HepG2 (cell line): ENCODE measurements around the gene ZNF440. TPM values are rescaled to one million over a fixed set of nuclear protein-coding genes. Genes with fewer than 3 reads are reported as not detected.

Experiments used
- AGO1 ChIP-seq: fragments of 200-400 bp; formaldehyde crosslinking; IDR thresholded peaks from 2 replicates; pipeline ENCODE4 v1.6.1; 2017; ENCODE audit warnings: mild to moderate bottlenecking, low read depth, low read length, moderate library complexity; ENCODE audit not compliant: poor library complexity, severe bottlenecking
- BCL6 ChIP-seq: IDR thresholded peaks from 2 replicates; pipeline ENCODE4 v1.6.1; 2016; ENCODE audit warnings: missing genetic modification reagents, missing compliant biosample characterization
- ESRRA ChIP-seq: sonication (generic); formaldehyde crosslinking; IDR thresholded peaks from 2 replicates; pipeline ENCODE4 v1.5.1; 2020; ENCODE audit warnings: mild to moderate bottlenecking, low read depth, missing genetic modification reagents
- GZF1 ChIP-seq: sonication (generic); formaldehyde crosslinking; IDR thresholded peaks from 2 replicates; pipeline ENCODE4 v1.5.1; 2020; ENCODE audit warnings: mild to moderate bottlenecking, missing genetic modification reagents
- KAT8 ChIP-seq: IDR thresholded peaks from 2 replicates; pipeline ENCODE4 v1.6.1; 2016; ENCODE audit warnings: missing genetic modification reagents, missing compliant biosample characterization
- PAXIP1 ChIP-seq: sonication (generic); formaldehyde crosslinking; conservative IDR thresholded peaks from 2 replicates; pipeline ENCODE4 v1.4.0; 2020; ENCODE audit warnings: mild to moderate bottlenecking, missing genetic modification reagents, moderate library complexity
- PREB ChIP-seq: sonication (generic); formaldehyde crosslinking; IDR thresholded peaks from 2 replicates; pipeline ENCODE4 v1.4.0; 2020; ENCODE audit warnings: missing genetic modification reagents
- TFDP2 ChIP-seq: sonication (generic); formaldehyde crosslinking; IDR thresholded peaks from 2 replicates; pipeline ENCODE4 v1.4.0; 2020; ENCODE audit warnings: missing genetic modification reagents
- U2AF2 ChIP-seq: fragments of 200-400 bp; formaldehyde crosslinking; IDR thresholded peaks from 2 replicates; pipeline ENCODE4 v1.6.1; 2017; ENCODE audit warnings: low read depth, mild to moderate bottlenecking, low read length
- ZNF232 ChIP-seq: sonication (generic); formaldehyde crosslinking; IDR thresholded peaks from 2 replicates; pipeline ENCODE4 v1.4.0; 2020; ENCODE audit warnings: missing genetic modification reagents, borderline replicate concordance
- ZNF260 ChIP-seq: sonication (generic); formaldehyde crosslinking; IDR thresholded peaks from 2 replicates; pipeline ENCODE4 v1.4.0; 2020; ENCODE audit warnings: missing genetic modification reagents, low read depth, mild to moderate bottlenecking, borderline replicate concordance
- ZNF44 ChIP-seq: sonication (generic); formaldehyde crosslinking; IDR thresholded peaks from 2 replicates; pipeline ENCODE4 v1.5.1; 2020; ENCODE audit warnings: mild to moderate bottlenecking, missing genetic modification reagents
- ZNF598 ChIP-seq: sonication (generic); formaldehyde crosslinking; IDR thresholded peaks from 2 replicates; pipeline ENCODE4 v1.5.1; 2020; ENCODE audit warnings: mild to moderate bottlenecking, missing genetic modification reagents, borderline replicate concordance
- polyA plus RNA-seq, 8 experiments: library from polyadenylated mRNA; depleted of rRNA in 3 of 8; stranded (reverse) in 7 of 8; unstranded in 1 of 8; fragments of >200 nt; fragmentation: Illumina TruSeq in 4 of 8; extraction: Trizol in 4 of 8; gene quantifications; 2 replicates each; pipeline versions ENCODE4 v1.2.1 to v1.2.3, GENCODE V29; 2011 to 2016; ENCODE audit warnings: low read depth in 4 of 8, missing spikeins in 1 of 8, mixed read lengths in 1 of 8; ENCODE audit not compliant: insufficient read depth in 1 of 8
- total RNA-seq, 5 experiments: library from RNA; depleted of rRNA; stranded (reverse); fragments of >200 nt; fragmentation: Illumina TruSeq; extraction: Trizol; gene quantifications; 2 replicates each; pipeline ENCODE4 v1.2.3, GENCODE V29; 2016; ENCODE audit warnings: low read depth in 1 of 5
- TF ChIP-seq, protein P1 (sequence below): sonication (generic); formaldehyde crosslinking; IDR thresholded peaks from 2 replicates; pipeline ENCODE4 v1.8.1; 2023; ENCODE audit warnings: mild to moderate bottlenecking, missing genetic modification reagents
- TF ChIP-seq, protein P2 (sequence below): sonication (generic); formaldehyde crosslinking; IDR thresholded peaks from 2 replicates; pipeline ENCODE4 v1.8.1; 2023; ENCODE audit warnings: mild to moderate bottlenecking, inconsistent platforms, moderate library complexity, missing genetic modification reagents, borderline replicate concordance
- TF ChIP-seq, protein P3 (sequence below): sonication (generic); formaldehyde crosslinking; IDR thresholded peaks from 2 replicates; pipeline ENCODE4 v1.5.0; 2020; ENCODE audit warnings: mild to moderate bottlenecking, missing genetic modification reagents
- TF ChIP-seq, protein P4 (sequence below): sonication (generic); formaldehyde crosslinking; IDR thresholded peaks from 2 replicates; pipeline ENCODE4 v1.5.0; 2020; ENCODE audit warnings: missing genetic modification reagents

Gene ZNF440
- total and polyA plus RNA-seq, 2 of the 13 experiments (the other 11 are each of a cell fraction or from before 2014, with no cell fraction given) = 2.7 to 12.4 TPM

DNA sequence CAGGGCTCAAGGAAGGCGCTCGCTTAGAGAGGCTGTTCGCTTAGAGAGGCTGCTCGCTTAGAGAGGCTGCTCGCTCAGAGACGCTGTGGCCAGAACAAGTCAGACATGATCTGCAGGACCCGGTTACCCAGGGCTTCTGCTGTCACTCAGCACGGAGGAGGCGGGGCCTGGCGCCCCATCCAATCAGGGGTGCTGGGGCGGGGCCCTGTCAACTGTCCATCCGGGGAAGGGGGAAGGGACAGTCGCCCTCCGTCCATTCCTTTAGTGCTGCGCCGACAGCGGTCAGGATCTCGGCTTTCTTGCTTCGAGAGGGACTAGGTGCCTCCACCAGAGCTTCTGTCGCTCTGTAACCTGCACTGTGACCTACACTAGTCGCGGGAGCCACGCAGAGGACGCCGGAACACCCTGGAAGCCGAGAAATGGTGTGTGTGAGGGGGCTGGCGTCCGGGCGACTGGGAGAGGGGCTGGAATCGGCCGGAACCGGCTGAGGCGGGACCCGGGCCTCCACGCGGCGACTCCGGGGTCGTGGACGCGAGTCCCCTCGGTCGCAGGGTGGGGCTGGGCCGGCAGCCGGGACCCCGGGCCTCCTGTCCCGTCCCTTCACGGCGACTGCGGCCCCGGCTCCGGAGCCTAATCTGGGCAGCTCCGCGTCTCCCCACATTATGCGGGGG, at the start of gene ZNF440 (continued):
- TF ChIP-seq U2AF2 (no peak), AGO1 (no peak), ZNF44 (CRISPR knock-in tag) (peak; percentile 72; the same call in 1 of the 2 replicates), PAXIP1 (CRISPR knock-in tag) (peak; percentile 50; the same call in 1 of the 2 replicates), ZNF598 (CRISPR knock-in tag) (peak; percentile 92), PREB (CRISPR knock-in tag) (no peak), ZNF260 (CRISPR knock-in tag) (no peak), KAT8 (CRISPR knock-in tag) (peak; percentile 90), GZF1 (CRISPR knock-in tag) (0 out of 2 replicates have a peak, but pooled peaks have one; percentile 33), TFDP2 (no peak), ESRRA (CRISPR knock-in tag) (peak; percentile 50; the same call in 1 of the 2 replicates), ZNF232 (no peak; the same call in 1 of the 2 replicates), BCL6 (peak; percentile 49; the same call in 1 of the 2 replicates)
- TF ChIP-seq, protein P1, sequence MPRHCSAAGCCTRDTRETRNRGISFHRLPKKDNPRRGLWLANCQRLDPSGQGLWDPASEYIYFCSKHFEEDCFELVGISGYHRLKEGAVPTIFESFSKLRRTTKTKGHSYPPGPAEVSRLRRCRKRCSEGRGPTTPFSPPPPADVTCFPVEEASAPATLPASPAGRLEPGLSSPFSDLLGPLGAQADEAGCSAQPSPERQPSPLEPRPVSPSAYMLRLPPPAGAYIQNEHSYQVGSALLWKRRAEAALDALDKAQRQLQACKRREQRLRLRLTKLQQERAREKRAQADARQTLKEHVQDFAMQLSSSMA (CRISPR knock-in tag) = no peak
- TF ChIP-seq, protein P2, sequence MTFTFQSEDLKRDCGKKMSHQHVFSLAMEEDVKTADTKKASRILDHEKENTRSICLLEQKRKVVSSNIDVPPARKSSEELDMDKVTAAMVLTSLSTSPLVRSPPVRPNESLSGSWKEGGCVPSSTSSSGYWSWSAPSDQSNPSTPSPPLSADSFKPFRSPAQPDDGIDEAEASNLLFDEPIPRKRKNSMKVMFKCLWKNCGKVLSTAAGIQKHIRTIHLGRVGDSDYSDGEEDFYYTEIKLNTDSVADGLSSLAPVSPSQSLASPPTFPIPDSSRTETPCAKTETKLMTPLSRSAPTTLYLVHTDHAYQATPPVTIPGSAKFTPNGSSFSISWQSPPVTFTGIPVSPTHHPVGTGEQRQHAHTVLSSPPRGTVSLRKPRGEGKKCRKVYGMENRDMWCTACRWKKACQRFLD = no peak
- TF ChIP-seq, protein P3, sequence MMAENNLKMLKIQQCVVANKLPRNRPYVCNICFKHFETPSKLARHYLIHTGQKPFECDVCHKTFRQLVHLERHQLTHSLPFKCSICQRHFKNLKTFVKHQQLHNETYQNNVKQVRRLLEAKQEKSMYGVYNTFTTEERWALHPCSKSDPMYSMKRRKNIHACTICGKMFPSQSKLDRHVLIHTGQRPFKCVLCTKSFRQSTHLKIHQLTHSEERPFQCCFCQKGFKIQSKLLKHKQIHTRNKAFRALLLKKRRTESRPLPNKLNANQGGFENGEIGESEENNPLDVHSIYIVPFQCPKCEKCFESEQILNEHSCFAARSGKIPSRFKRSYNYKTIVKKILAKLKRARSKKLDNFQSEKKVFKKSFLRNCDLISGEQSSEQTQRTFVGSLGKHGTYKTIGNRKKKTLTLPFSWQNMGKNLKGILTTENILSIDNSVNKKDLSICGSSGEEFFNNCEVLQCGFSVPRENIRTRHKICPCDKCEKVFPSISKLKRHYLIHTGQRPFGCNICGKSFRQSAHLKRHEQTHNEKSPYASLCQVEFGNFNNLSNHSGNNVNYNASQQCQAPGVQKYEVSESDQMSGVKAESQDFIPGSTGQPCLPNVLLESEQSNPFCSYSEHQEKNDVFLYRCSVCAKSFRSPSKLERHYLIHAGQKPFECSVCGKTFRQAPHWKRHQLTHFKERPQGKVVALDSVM = peak; percentile 85
- TF ChIP-seq, protein P4, sequence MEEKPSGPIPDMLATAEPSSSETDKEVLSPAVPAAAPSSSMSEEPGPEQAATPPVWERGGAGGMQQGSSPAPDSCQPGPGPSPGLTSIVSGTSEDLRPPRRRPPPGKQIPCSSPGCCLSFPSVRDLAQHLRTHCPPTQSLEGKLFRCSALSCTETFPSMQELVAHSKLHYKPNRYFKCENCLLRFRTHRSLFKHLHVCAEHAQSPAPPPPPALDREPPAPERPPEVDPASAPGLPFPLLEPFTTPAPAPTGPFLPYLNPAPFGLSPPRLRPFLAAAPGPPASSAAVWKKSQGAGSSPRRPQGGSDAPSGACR = no peak
